GM12891 (cell line): ENCODE results near the gene LILRA6.

Experiments used
- DNase-seq: peaks from one replicate; pipeline ENCODE4 v3.0.0; 2011; ENCODE audit warnings: low spot score; ENCODE audit not compliant: insufficient read length
- FAIRE-seq: peaks from 2 replicates; lab custom pipeline; 2011; peaks lifted over from hg19 to GRCh38; lab: Jason Lieb, UNC
- PAX5 ChIP-seq: IDR thresholded peaks from 2 replicates; pipeline ENCODE4 v1.6.1; 2011; ENCODE audit warnings: low read length, moderate library complexity, mild to moderate bottlenecking; ENCODE audit not compliant: insufficient read depth, severe bottlenecking
- POLR2AphosphoS5 ChIP-seq: IDR thresholded peaks from 2 replicates; pipeline ENCODE4 v1.6.1; 2011; ENCODE audit warnings: low read depth, low read length, control low read depth
- POU2F2 ChIP-seq: IDR thresholded peaks from 2 replicates; pipeline ENCODE4 v1.6.1; 2011; ENCODE audit warnings: low read depth, mild to moderate bottlenecking, control low read depth, low read length, moderate library complexity
- SPI1 ChIP-seq: IDR thresholded peaks from 2 replicates; pipeline ENCODE4 v1.6.1; 2011; ENCODE audit warnings: low read depth, low read length, control low read depth
- TAF1 ChIP-seq: IDR thresholded peaks from 2 replicates; pipeline ENCODE4 v1.6.1; 2011; ENCODE audit warnings: low read depth, low read length, control low read depth

Gene LILRA6

DNA sequence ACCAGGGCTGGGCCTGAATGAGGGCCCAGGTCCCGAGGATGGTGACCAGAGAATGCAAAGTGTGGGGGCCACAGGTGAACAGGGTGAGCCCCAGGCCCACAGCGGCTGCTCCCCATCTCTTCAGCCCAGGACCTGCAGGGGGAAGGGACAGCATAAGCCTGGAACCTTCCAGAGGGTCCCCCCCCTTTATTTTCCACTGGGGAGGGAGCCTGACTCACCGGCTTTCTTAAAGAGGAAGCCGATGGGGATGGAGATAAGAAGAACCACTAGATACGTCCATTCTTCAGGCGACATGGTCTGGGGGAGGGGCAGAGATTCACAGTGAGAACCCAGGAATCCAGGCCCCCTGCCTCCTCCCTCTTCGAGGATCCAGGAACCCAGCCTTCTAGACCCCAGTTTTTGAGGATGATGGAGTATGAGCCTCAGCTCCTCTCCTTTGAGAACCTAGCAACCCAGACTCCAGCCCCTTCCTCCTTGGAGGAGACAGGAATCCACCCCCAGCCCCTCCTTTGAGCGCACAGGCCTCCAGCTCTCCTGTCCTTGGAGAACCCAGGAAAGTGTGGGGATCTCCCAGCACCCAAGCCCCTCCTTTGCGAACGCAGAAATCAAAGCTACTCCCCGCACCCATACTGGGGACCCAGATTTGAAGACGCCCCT is 54.2 kb downstream of the LILRA6 start:
- no peak for FAIRE-seq

DNA sequence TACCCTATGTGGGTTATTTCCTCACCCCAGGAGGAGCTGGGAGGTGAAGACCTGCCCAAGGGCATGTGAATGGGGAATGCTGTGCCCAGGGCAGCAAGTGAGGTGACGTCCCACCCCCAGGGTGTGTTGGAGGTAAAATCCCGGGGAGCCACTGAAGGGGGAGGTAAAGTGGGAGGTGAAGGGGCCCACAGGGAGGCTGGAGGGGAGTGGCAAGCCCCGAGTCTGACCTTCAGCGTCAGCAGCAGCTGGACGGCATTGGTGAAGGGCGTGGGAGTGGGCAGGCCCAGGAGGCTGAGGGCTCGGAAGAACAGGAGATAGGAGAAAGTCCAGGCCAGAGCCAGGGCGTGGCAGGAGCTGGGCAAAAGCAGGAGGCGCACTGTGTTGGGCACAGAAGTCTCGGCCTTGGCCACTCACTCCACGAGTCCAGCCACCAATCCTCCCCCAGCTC is 55.6 kb downstream of the LILRA6 start:
- no peak for DNase-seq
- FAIRE-seq = no peak
- no peak for TF ChIP-seq PAX5

More for the DNA sequence above, 54.2 kb downstream of the LILRA6 start:
- no peak for TF ChIP-seq SPI1
- no peak for TF ChIP-seq POLR2AphosphoS5
- no peak for TF ChIP-seq TAF1
- TF ChIP-seq POU2F2 = no peak
- DNase-seq = no peak
